SU-DHL-6 (cell line): ENCODE data around the gene ESF1.

Experiments
- EZH2phosphoT487 ChIP-seq: fragments of 200-600 bp; sonication (generic), shearing (Covaris generic); conservative IDR thresholded peaks from 2 replicates; pipeline ENCODE4 v1.6.1; 2018; ENCODE audit warnings: mild to moderate bottlenecking, antibody characterized with exemption, low read length, moderate library complexity, mixed read lengths
- TF ChIP-seq, protein P1 (sequence below): fragments of 200-600 bp; sonication (generic); IDR thresholded peaks from one replicate; pipeline ENCODE4 v1.5.1; 2017; ENCODE audit warnings: antibody characterized with exemption, mild to moderate bottlenecking, low read length, moderate library complexity; ENCODE audit not compliant: insufficient read depth, poor library complexity, severe bottlenecking

DNA sequence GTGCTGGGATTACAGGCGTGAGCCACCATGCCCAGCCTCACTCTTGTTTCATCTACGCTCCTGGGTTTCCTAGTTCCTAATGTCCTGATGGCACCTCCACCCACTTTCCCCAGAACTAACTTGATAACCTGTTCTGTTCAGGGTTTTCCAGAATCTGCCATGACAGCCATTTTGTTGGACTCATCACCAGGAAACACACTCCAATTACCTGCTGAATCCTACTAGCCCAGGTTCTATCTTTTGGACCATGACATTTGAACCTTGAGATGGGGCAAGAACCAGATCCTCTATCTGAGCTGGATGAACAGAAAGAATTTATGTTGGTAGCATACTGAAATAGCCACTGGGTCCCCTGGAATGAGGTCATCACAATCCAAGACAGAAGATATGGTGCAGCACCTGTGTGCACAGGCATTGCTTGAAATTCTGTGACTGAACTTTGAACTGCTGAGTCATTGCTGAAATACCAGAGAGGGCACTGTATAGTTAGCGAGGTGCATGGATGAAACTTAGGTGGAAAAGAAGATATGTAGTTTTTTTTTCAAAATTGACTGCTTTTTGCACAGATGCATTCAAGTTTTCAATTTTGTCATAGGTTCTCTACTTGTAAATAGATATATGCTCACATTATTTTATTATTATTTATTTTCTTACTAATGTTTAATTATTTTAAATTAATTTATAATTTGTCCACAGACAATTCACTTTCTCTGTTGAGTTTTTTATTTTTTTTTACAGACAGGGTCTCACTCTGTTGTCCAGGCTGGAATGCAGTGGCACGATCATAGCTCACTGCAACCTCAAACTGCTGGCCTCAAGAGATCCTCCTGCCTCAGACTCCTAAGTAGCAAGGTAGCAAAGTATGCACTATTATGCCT, 103.2 kb downstream of the ESF1 start:
- TF ChIP-seq, protein P1, sequence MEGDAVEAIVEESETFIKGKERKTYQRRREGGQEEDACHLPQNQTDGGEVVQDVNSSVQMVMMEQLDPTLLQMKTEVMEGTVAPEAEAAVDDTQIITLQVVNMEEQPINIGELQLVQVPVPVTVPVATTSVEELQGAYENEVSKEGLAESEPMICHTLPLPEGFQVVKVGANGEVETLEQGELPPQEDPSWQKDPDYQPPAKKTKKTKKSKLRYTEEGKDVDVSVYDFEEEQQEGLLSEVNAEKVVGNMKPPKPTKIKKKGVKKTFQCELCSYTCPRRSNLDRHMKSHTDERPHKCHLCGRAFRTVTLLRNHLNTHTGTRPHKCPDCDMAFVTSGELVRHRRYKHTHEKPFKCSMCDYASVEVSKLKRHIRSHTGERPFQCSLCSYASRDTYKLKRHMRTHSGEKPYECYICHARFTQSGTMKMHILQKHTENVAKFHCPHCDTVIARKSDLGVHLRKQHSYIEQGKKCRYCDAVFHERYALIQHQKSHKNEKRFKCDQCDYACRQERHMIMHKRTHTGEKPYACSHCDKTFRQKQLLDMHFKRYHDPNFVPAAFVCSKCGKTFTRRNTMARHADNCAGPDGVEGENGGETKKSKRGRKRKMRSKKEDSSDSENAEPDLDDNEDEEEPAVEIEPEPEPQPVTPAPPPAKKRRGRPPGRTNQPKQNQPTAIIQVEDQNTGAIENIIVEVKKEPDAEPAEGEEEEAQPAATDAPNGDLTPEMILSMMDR, result no peak
- TF ChIP-seq EZH2phosphoT487, result no peak
